NCI-H2081 (cell line): Measurements from ENCODE around the gene SLC48A1.

Source experiments
- DNase-seq, 2 experiments: peaks; one replicate each; lab custom pipeline; 2025; lab: John Stamatoyannopoulos, UW

The SLC48A1 gene

GRCh38 chr12:47777151-47777550, 4.1 kb downstream of the SLC48A1 start:
- no peak for DNase-seq

- DNase-seq, result no peak
Observed at GRCh38 chr12:47777741-47778558, 4.9 kb downstream of the SLC48A1 start.

GRCh38 chr12:47778881-47779280, 5.8 kb downstream of the SLC48A1 start:
- no peak for DNase-seq

GRCh38 chr12:47779301-47779942, 6.4 kb downstream of the SLC48A1 start:
- DNase-seq, result peak; percentile 74 to 77

GRCh38 chr12:47779943-47780504, 7.0 kb downstream of the SLC48A1 start:
- no peak for DNase-seq

- no peak for DNase-seq
Observed at GRCh38 chr12:47781479-47782371, 8.7 kb downstream of the SLC48A1 start.

- DNase-seq, result no peak
Observed at GRCh38 chr12:47782372-47782770, 9.3 kb downstream of the SLC48A1 start.

- DNase-seq, result no peak
Observed at GRCh38 chr12:47783024-47783755, 10.2 kb downstream of the SLC48A1 start.

GRCh38 chr12:47783821-47784819, 11.1 kb downstream of the SLC48A1 start:
- no peak for DNase-seq

- no peak for DNase-seq
Observed at GRCh38 chr12:47785036-47785886, 12.2 kb downstream of the SLC48A1 start.

GRCh38 chr12:47785887-47786661, 13.0 kb downstream of the SLC48A1 start:
- no peak for DNase-seq

GRCh38 chr12:47786662-47787280, 13.7 kb downstream of the SLC48A1 start:
- no peak for DNase-seq

GRCh38 chr12:47787596-47788319, 14.7 kb downstream of the SLC48A1 start:
- DNase-seq, result no peak

GRCh38 chr12:47789141-47789540, 16.1 kb downstream of the SLC48A1 start:
- DNase-seq, result no peak

- no peak for DNase-seq
Observed at GRCh38 chr12:47789712-47790489, 16.9 kb downstream of the SLC48A1 start.

GRCh38 chr12:47790676-47791350, 17.8 kb downstream of the SLC48A1 start:
- DNase-seq, result no peak
